ENCODE data around the gene LGR5. TPM values are rescaled to one million over a fixed set of nuclear protein-coding genes. Genes with fewer than 3 reads are reported as not detected.

Gene LGR5
- total and polyA plus RNA-seq, 2 of the 4 experiments (the other 2 are of a cell fraction): not detected

- Histone ChIP-seq H2AK9ac (replicated peaks; ENCODE audit: low read depth, low read length, poor library complexity) (no peak overlapping the region), H2BK20ac (ENCODE audit: low read depth, low read length) (no peak overlapping the region), H3K4me1 (ENCODE audit: control insufficient read depth, insufficient read depth, low read length) (no peaks in the 10 kb centered on the region), H3K14ac (replicated peaks; ENCODE audit: low read depth, low read length) (no peak overlapping the region), H2AK5ac (ENCODE audit: low read depth, low read length) (no peak overlapping the region), H2BK15ac (ENCODE audit: low read depth, low read length) (no peak overlapping the region), H3K56ac (ENCODE audit: extremely low read depth, insufficient read depth, low read length) (no peak overlapping the region), H4K91ac (ENCODE audit: insufficient read depth, low read depth, low read length) (no peak overlapping the region), H3K36me3 (ENCODE audit: control insufficient read depth, insufficient read depth, low read length) (no peaks in the 10 kb centered on the region), H4K5ac (ENCODE audit: low read depth, low read length) (no peak overlapping the region), H3K4me2 (ENCODE audit: low read depth, low read length) (no peak overlapping the region), H3K79me1 (ENCODE audit: low read depth in 1 of 2, low read length in 2 of 2) (no peaks in the 10 kb centered on the region), H3K4ac (ENCODE audit: low read depth, low read length) (no peak overlapping the region), H4K8ac (ENCODE audit: low read depth in 2 of 2, low read length in 2 of 2) (no peak overlapping the region), H3K9me3 (ENCODE audit: control insufficient read depth, insufficient read depth, low read length) (no peaks in the 10 kb centered on the region), H3K9me1 (ENCODE audit: insufficient read depth, low read length) (0 out of 2 replicates have a peak, but pooled peaks cover 3% of the 10 kb centered on the region), H3K18ac (ENCODE audit: low read depth, low read length) (no peak overlapping the region), H3K27ac (ENCODE audit: insufficient read depth, low read length) (no peak overlapping the region), H3K23ac (ENCODE audit: low read depth, low read length) (no peak overlapping the region), H2BK120ac (ENCODE audit: low read depth, low read length) (no peak overlapping the region), H4K20me1 (ENCODE audit: insufficient read depth, low read length) (no peaks in the 10 kb centered on the region), H3K27me3 (ENCODE audit: control insufficient read depth, insufficient read depth, low read length) (peaks cover 10% of the 10 kb centered on the region), H2AFZ (replicated peaks; ENCODE audit: low read length, poor library complexity) (no peak overlapping the region), H2BK5ac (ENCODE audit: low read depth, low read length, poor library complexity, severe bottlenecking) (no peak overlapping the region), H3K4me3 (ENCODE audit: insufficient read depth, low read depth, low read length) (no peak overlapping the region), H3K9ac (ENCODE audit: low read depth, low read length) (no peak overlapping the region)
- CTCF ChIA-PET: no interaction called here
- intact Hi-C loops (cut with micrococcal nuclease) (no loop called here), in situ Hi-C loops (cut with MboI; ENCODE audit: low sequenced_read_pairs) (no loop called here), dilution Hi-C loops (cut with HindIII; ENCODE audit: low sequenced_read_pairs, unreplicated experiment) (no loop called here)
- ATAC-seq (ENCODE audit: low read depth) (no peak), DNase-seq (no peak)
- TF ChIP-seq POLR2A (IDR thresholded peaks at IDR 0.05; ENCODE audit: low read depth, low read length) (no peak), CHD1 (IDR thresholded peaks at IDR 0.05; ENCODE audit: low read depth, low read length) (no peak), ELK1 (IDR thresholded peaks at IDR 0.05; ENCODE audit: borderline replicate concordance, low read depth, low read length) (no peak), RFX5 (IDR thresholded peaks at IDR 0.05; ENCODE audit: low read depth, low read length) (no peak), CEBPB (IDR thresholded peaks at IDR 0.05; ENCODE audit: low read depth, low read length) (no peak)
- no TSS peak for BruUV-seq (replicated peaks)
- POLR2A ChIA-PET (ENCODE audit: unreplicated experiment): no interaction called here
Observed at GRCh38 chr12:71465796-71466195, 26.2 kb downstream of the LGR5 start.

Data from IMR-90 (cell line).